HG02973 (cell line): ENCODE results near the gene NOL4L.

Source experiments
- ATAC-seq: cut with Tn5 transposase; IDR thresholded peaks from one replicate; pipeline ENCODE4 v1.9.1; 2021; ENCODE audit warnings: moderate library complexity; ENCODE audit not compliant: unreplicated experiment

Gene NOL4L

GRCh38 chr20:32614303-32614702, 29.2 kb upstream of the NOL4L start:
- no peak for ATAC-seq

- ATAC-seq = no peak
These were observed 28.3 kb upstream of the NOL4L start for GRCh38 chr20:32613192-32614053.

GRCh38 chr20:32612351-32613191, 27.4 kb upstream of the NOL4L start:
- no peak for ATAC-seq

- ATAC-seq = no peak
These were observed 26.7 kb upstream of the NOL4L start for GRCh38 chr20:32611868-32612267.

- no peak for ATAC-seq
These were observed 26.2 kb upstream of the NOL4L start for GRCh38 chr20:32611286-32611685.

- ATAC-seq = no peak
These were observed 25.5 kb upstream of the NOL4L start for GRCh38 chr20:32610472-32611218.

GRCh38 chr20:32609993-32610392, 24.9 kb upstream of the NOL4L start:
- ATAC-seq = no peak

GRCh38 chr20:32609111-32609773, 24.1 kb upstream of the NOL4L start:
- no peak for ATAC-seq

GRCh38 chr20:32608664-32609015, 23.5 kb upstream of the NOL4L start:
- ATAC-seq = no peak

- no peak for ATAC-seq
These were observed 22.9 kb upstream of the NOL4L start for GRCh38 chr20:32607727-32608663.

GRCh38 chr20:32607324-32607723, 22.2 kb upstream of the NOL4L start:
- ATAC-seq = no peak

GRCh38 chr20:32606790-32607189, 21.7 kb upstream of the NOL4L start:
- ATAC-seq = no peak

GRCh38 chr20:32606107-32606506, 21.0 kb upstream of the NOL4L start:
- no peak for ATAC-seq

- ATAC-seq = no peak
These were observed 20.1 kb upstream of the NOL4L start for GRCh38 chr20:32605167-32605656.

- no peak for ATAC-seq
These were observed 18.1 kb upstream of the NOL4L start for GRCh38 chr20:32603046-32603726.

GRCh38 chr20:32602273-32602672, 17.1 kb upstream of the NOL4L start:
- no peak for ATAC-seq

- ATAC-seq = no peak
These were observed 15.6 kb upstream of the NOL4L start for GRCh38 chr20:32600681-32601237.

- no peak for ATAC-seq
These were observed 14.7 kb upstream of the NOL4L start for GRCh38 chr20:32599783-32600340.
